ENCODE measurements around the gene ABCC8. TPM values are rescaled to one million over a fixed set of nuclear protein-coding genes. Genes with fewer than 3 reads are reported as not detected.
A peak's percentile ranks its signal among the peaks of the same experiment; 100 is the strongest.

The ABCC8 gene
- polyA plus RNA-seq, 1 donor from 2014 or later = not detected

DNA sequence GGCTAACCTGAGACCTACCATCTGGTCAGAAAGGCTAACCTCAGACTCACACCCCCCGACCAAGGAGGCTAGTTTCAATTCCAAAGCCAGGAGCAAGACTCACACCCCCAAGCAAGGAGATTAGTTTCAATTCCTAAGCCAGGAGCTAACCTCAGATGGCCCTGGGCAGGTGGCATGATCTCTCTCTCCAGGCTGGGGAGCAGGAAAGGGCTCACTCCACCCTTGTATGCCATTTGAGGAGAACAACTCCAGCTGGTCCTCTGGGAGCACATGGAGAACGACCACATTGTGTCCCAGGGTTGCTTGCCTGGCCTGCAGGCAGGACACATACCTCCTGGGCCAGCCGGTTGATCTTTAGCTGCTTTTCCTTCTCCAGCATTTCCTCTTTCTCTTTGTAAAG is 34.9 kb upstream of the ABCC8 start:
- Mint-ChIP-seq H3K9me3 (no peaks in the 10 kb centered on the region), H3K4me3 (no peak overlapping the region), H3K27me3 (peaks cover 6% of the 10 kb centered on the region), H3K4me1 (no peaks in the 10 kb centered on the region), H3K27ac (no peak overlapping the region), H3K36me3 (no peaks in the 10 kb centered on the region)

DNA sequence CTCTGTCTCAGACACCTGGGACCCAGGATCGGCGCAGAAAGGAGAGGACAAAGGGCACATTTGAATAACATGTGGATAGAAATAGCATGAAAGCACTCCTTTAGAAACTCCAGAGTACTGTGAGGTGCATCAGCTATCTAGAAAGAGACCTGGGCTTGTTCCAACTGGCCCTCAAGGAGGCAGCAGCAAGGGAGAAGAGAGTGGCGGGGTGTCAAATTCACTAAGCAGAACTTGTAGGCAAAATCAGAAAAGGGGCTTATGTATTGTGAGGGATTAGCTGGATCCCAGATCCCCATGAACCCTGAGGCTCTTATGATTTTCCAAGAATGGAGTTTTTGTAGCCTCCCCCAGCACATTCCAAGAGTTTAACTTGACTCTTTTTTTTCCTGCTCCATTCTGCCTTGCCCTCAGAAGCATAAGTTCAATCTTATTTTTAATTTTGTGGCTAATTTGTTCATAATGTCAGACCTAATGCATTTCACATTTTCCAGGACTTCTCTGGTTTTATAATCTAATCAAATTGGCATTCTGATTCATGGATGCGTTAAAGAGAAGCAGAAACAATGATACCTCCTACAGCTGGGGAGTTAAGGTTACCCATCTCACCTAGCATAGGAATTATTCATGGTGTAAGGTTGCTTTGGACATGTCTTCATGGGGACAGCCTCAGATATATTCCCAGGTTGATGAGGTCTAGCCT is 34.0 kb upstream of the ABCC8 start:
- Mint-ChIP-seq H3K27me3 (peaks cover 6% of the 10 kb centered on the region), H3K27ac (no peak overlapping the region), H3K4me1 (no peaks in the 10 kb centered on the region), H3K36me3 (no peaks in the 10 kb centered on the region), H3K4me3 (no peak overlapping the region), H3K9me3 (no peaks in the 10 kb centered on the region)

DNA sequence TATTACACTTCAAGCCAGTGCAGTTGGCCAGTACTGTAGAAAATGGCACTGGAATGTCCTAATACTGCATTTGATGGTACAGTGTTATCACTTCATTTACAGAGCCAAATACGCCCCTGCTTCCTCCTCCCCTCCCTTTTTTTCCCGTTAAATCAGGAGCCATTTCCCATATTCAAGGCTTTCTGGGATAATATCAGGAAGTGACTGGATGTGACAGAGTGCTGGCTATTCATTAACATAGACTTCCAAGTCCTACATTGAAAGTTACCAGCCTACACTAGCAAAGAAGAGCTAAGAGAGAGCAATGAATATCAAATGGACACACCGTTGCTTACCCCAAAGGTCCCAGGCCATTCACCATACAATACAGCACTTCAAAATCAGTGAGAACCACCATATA is 32.1 kb upstream of the ABCC8 start:
- H3K27ac Mint-ChIP-seq = no peak overlapping the region
- peaks cover 7% of the 10 kb centered on the region for H3K27me3 Mint-ChIP-seq
- H3K9me3 Mint-ChIP-seq = no peaks in the 10 kb centered on the region
- no peaks in the 10 kb centered on the region for H3K36me3 Mint-ChIP-seq
- H3K4me3 Mint-ChIP-seq = no peak overlapping the region
- peaks cover 0 to 2% (median 0%) of the 10 kb centered on the region in 3 donors for H3K4me1 Mint-ChIP-seq

DNA sequence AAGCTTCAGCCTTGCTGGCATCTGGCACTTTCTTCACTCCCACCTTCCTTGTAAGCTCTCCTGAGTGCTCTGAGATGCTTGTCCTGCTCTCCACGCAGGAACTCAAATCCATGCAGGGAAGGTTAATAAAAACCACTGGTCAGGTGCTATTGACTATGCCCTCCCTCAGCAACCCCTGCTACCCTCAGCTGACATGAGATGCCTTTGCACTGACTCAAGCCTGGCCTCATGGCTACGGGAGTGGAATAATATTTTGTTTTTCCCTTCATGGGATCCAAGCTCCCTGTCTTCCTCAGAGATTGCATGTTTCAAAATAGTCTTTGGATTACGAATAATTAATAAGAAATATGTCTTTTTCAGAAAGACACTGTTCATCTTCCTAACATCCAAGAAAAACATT is 31.7 kb upstream of the ABCC8 start:
- Mint-ChIP-seq H3K27me3 (peaks cover 7% of the 10 kb centered on the region), H3K4me3 (no peak overlapping the region), H3K27ac (no peak overlapping the region), H3K9me3 (no peaks in the 10 kb centered on the region), H3K36me3 (no peaks in the 10 kb centered on the region), H3K4me1 (peaks cover 0 to 2% (median 0%) of the 10 kb centered on the region in 3 donors)

DNA sequence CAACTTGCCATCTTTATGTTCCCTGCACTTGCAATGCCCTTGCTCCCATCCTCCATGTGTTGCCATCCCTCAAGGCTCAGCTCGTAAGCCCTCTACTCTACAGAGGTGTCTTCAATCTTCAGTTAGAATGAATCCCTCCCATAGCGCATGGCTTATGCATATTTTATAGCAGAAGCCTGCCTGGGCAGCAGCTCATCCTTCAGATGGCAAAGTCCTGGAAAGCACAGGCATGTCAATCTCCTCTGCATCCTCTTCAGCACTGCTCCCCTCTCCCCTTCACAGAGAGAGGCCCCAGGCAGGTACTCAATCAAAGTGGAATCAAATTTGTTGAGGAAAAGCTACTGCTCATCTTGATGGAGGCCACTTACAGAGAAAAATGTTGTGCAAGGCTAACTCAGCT is 31.1 kb upstream of the ABCC8 start:
- H3K36me3 Mint-ChIP-seq = no peaks in the 10 kb centered on the region
- no peaks in the 10 kb centered on the region for H3K9me3 Mint-ChIP-seq
- peaks cover 7% of the 10 kb centered on the region for H3K27me3 Mint-ChIP-seq
- no peak overlapping the region for H3K27ac Mint-ChIP-seq
- peaks cover 0 to 2% (median 0%) of the 10 kb centered on the region in 3 donors for H3K4me1 Mint-ChIP-seq
- H3K4me3 Mint-ChIP-seq = no peak overlapping the region

DNA sequence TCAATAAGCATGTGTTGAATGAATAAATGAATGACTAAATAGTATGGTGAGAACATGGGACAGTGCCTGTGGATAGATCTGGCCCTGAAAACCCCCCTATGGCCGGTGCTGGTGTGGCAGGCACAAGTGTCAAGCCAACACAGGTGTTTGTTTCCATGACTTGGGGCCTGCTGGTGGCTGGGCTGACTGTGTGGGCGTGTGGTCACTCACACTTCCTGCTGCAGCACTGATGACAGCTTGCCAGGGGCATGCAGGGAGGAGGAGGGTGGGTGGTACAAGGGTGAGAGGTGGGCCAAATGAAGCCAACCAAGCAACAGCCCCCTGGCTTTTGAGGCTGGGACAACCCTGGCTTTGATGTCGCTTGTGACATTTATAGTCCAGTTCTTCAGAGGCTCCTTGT is 30.3 kb upstream of the ABCC8 start:
- H3K9me3 Mint-ChIP-seq = no peaks in the 10 kb centered on the region
- no peaks in the 10 kb centered on the region for H3K36me3 Mint-ChIP-seq
- peaks cover 0 to 2% (median 0%) of the 10 kb centered on the region in 3 donors for H3K4me1 Mint-ChIP-seq
- no peak overlapping the region for H3K4me3 Mint-ChIP-seq
- H3K27me3 Mint-ChIP-seq = peaks cover 7% of the 10 kb centered on the region
- no peak overlapping the region for H3K27ac Mint-ChIP-seq

DNA sequence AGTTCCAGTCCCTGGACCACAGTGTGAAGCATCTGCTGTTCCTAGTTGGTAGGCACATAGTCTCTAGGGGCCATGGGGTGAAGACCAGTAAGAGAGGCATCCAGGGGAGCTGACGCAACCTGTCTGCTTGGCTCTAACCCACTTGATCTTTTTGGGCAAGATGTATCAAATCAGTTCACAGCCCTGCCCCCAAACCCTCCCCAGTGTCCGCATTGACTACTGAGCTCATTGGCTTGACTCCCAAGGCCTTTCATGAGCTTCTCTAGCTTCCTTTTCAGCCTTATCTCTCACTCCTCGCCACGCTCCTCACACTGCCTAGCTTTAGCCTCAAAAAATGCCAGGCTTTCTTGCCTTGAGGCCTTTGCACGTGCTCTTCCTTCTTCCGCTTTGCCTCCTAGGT is 29.7 kb upstream of the ABCC8 start:
- no peak overlapping the region for H3K4me3 Mint-ChIP-seq
- no peaks in the 10 kb centered on the region for H3K9me3 Mint-ChIP-seq
- no peak overlapping the region for H3K27ac Mint-ChIP-seq
- peaks cover 7% of the 10 kb centered on the region for H3K27me3 Mint-ChIP-seq
- H3K4me1 Mint-ChIP-seq = peaks cover 0 to 2% (median 0%) of the 10 kb centered on the region in 3 donors
- no peaks in the 10 kb centered on the region for H3K36me3 Mint-ChIP-seq

DNA sequence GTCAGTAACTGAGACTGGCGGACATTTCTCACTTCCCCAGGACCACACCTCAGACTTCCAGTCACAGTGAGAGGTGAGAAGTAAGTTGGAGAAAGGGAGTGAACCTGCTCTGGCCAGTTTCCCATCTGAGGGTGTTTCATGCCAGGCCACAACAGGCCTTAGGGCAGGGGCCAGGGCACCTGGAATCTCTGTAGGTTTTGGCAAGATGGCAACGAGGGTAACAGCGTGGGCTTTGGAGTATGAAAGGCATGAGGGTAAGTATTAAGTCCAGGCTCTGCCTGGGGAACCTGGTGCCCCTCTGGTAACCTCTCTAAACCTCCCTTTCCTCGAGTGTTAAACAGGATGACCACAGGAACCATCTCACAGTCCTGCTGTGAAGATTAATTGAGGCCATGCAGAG is 28.5 kb upstream of the ABCC8 start:
- peaks cover 0 to 2% (median 0%) of the 10 kb centered on the region in 3 donors for H3K4me1 Mint-ChIP-seq
- H3K4me3 Mint-ChIP-seq = no peak overlapping the region
- H3K36me3 Mint-ChIP-seq = no peaks in the 10 kb centered on the region
- H3K9me3 Mint-ChIP-seq = no peaks in the 10 kb centered on the region
- H3K27ac Mint-ChIP-seq = no peak overlapping the region
- peaks cover 7% of the 10 kb centered on the region for H3K27me3 Mint-ChIP-seq

DNA sequence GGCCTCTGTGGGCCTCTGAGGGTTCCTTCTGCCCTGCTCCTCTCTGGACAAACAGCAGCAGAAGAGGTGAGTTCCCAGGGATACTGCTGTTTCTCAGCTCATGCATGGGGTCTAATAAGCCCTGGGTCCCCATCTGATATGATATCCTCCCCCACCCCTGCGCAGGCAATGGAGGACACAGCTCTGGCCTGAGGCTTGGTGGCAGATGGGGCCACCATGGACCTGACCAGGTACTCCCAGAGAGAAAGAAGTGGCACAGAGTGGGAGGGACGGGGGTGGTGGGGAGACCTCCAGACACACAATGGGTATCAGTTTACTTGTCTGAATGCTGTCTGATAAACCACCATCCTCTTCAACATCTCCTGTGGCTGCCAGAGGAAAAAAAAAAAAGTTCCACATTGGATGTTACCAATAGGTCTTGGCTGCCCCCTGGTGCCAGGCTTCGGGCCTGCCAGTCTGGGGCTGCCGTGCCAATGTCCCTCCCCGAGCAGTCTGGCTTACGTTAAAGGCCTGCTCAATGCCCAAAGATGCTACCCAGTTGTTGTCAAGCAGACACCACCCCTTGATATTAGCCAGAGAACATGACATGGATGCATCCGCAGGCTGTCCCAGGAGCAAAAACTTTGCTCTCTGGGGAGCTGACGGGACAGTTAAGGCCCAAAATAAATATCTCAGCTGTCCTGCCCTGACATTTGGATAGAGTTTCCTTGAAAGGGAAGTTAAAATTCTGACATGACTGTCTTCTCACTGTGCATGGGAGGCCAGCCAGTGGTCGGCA is 27.9 kb upstream of the ABCC8 start:
- H3K27me3 Mint-ChIP-seq = peaks cover 7% of the 10 kb centered on the region
- H3K27ac Mint-ChIP-seq = no peak overlapping the region

DNA sequence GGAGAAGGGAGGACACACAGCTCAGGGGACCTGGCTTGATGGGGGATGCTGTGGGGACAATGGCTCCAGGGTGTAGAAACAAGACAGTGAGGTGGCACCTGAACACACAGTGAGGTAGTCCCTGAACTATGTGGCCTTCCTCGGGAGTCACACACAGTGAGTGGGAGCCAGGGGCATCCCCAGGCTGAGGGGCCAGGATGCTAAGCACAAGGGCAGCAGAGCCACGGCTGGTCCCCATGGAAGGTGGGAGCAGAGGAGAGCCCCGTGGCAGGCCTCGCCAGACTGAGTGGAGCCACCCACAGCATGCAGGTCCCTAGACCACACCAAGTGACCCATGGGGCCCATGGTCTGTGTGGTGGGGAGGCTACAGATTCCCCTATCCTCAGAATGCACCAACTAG is 26.0 kb upstream of the ABCC8 start:
- H3K27ac Mint-ChIP-seq = peak overlapping the region in 1 of 3 donors; percentile 62
- H3K27me3 Mint-ChIP-seq = peaks cover 3% of the 10 kb centered on the region
- H3K36me3 Mint-ChIP-seq = no peaks in the 10 kb centered on the region
- peaks cover 0 to 2% (median 0%) of the 10 kb centered on the region in 3 donors for H3K4me1 Mint-ChIP-seq
- H3K9me3 Mint-ChIP-seq = no peaks in the 10 kb centered on the region
- H3K4me3 Mint-ChIP-seq = no peak overlapping the region

More for the DNA sequence above, 27.9 kb upstream of the ABCC8 start:
- no peak overlapping the region for H3K4me3 Mint-ChIP-seq
- no peaks in the 10 kb centered on the region for H3K9me3 Mint-ChIP-seq
- no peaks in the 10 kb centered on the region for H3K36me3 Mint-ChIP-seq
- peaks cover 0 to 2% (median 0%) of the 10 kb centered on the region in 3 donors for H3K4me1 Mint-ChIP-seq

DNA sequence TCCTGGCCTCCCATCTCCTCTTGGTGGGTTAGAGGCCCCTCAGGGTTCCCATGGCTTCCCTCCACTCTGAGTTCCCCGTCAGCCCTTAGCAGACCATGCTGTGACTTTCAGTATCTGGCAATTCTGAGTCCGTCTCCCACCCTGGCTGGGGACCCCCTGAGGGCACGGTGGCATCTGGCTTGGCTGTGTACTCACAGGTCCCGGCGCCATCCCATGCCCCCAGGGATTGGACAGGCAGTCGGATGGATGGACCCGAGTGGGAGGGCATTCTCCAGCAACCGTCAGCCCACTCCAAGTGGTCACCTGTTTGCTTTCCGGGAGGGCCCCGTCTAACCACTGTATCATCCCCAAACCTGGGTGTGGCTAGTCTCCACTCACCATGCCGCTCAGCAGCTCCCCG is 24.0 kb upstream of the ABCC8 start:
- H3K36me3 Mint-ChIP-seq = no peaks in the 10 kb centered on the region
- peak overlapping the region in 1 of 3 donors; percentile 81 for H3K27ac Mint-ChIP-seq
- H3K4me3 Mint-ChIP-seq = no peak overlapping the region
- H3K27me3 Mint-ChIP-seq = peaks cover 7% of the 10 kb centered on the region
- H3K9me3 Mint-ChIP-seq = no peaks in the 10 kb centered on the region
- H3K4me1 Mint-ChIP-seq = peaks cover 0 to 2% (median 0%) of the 10 kb centered on the region in 3 donors

DNA sequence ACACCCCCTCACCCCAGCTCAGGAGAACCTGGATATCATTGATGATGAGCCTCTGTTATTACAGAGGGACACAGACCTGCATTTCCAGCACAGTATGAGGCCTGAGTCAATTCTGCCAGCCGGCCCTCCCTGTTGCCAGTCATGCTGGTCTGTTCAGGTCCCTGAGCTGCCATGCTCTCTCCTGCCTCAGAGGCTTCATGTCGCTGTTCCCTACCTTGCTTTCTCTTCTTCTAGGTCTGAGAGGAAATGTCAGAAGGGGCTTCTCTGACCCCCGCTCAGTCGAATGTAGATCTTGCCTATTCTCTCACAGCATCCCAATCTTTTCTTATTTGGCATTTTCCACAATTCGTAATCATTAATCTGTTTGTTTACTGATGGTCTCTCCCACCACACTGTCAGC is 21.8 kb upstream of the ABCC8 start:
- H3K4me3 Mint-ChIP-seq = no peak overlapping the region
- no peaks in the 10 kb centered on the region for H3K4me1 Mint-ChIP-seq
- H3K27ac Mint-ChIP-seq = peak overlapping the region in 1 of 3 donors; percentile 40
- H3K27me3 Mint-ChIP-seq = peaks cover 6% of the 10 kb centered on the region
- H3K9me3 Mint-ChIP-seq = no peaks in the 10 kb centered on the region
- no peaks in the 10 kb centered on the region for H3K36me3 Mint-ChIP-seq

DNA sequence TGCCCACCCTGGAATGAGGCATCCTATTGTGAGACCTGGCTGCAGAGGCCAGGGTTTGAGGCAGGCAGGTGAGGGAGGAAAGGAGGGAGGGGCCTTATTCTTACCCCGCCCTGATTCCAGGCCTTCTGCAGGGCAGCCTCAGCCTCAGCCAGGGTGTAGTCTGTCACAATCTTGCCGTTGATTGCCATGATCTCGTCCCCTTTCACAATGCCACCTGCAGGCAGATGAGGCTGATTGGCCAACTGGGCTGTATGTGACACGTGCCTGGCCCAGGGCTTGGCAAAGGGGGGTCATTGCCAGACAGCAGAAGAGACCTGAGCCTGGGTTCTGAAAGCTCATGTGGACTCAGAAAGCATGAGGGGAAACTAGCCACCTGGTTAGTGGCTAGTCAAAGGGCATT is 21.4 kb upstream of the ABCC8 start:
- Mint-ChIP-seq H3K27me3 (peaks cover 6% of the 10 kb centered on the region), H3K4me1 (no peaks in the 10 kb centered on the region), H3K27ac (no peak overlapping the region), H3K36me3 (no peaks in the 10 kb centered on the region), H3K9me3 (no peaks in the 10 kb centered on the region), H3K4me3 (no peak overlapping the region)

DNA sequence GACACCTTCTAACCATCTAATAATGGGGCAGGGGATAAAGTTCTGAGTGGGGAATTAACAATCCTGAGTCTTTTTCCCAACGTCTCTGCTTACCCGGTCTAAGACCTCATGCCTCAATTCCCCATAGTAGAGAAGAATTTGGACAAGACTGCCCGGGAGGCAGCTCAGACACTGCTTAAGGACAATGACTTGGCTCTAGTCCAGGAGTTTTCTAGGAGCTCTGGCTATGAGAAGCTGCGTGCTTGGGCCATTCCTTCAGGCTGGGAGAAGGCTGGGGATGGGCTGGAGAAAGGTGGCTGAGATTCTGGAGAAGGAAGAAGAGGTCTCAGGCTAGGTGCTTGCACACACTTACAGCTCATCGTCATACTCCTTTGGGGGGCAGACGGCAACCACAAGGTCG is 19.8 kb upstream of the ABCC8 start:
- H3K36me3 Mint-ChIP-seq = no peaks in the 10 kb centered on the region
- H3K27me3 Mint-ChIP-seq = peaks cover 6% of the 10 kb centered on the region
- no peak overlapping the region for H3K4me3 Mint-ChIP-seq
- no peak overlapping the region for H3K27ac Mint-ChIP-seq
- no peaks in the 10 kb centered on the region for H3K9me3 Mint-ChIP-seq
- H3K4me1 Mint-ChIP-seq = no peaks in the 10 kb centered on the region

DNA sequence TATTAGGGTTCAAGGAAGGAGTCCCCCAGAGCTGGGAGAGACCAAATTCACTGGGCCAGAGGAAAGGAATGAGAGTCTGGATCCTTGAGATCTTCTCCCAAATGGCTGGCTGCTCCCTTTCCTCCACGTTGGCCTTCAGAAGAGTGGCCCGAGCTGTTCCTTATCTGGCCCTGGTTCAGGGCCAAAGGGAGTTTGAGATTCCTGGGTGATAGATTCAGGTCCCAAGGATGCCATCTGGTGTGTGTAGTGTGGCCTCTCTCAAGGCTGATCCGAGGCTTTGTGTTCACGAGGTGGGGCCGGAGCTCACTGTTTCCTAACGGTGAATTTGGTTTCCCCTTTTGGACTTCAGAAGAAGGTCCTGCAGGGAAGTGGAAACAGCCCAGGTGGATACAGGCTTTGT is 17.4 kb upstream of the ABCC8 start:
- H3K4me3 Mint-ChIP-seq = no peak overlapping the region

DNA sequence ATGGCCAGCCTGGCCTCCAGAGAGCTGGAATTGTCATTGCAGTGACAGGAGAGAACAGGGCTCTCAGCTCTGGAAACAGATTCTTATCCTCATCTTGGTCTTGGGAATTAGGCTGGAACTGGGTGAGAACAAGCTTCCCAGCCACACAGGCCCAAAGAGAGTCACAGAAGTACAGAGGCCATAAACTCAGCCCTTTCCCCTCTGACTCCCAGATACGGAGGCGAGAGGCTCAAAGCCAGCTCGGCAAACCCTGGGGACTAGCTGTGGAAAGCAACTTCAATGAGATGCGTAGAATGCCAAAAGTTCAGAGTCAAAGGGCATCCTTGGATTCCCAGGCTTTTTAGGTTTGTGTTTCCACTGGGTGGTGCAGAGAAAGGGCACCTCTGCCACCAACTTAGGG is 14.3 kb upstream of the ABCC8 start:
- Mint-ChIP-seq H3K9me3 (no peaks in the 10 kb centered on the region), H3K27me3 (peaks cover 5% of the 10 kb centered on the region), H3K4me3 (no peak overlapping the region), H3K4me1 (no peaks in the 10 kb centered on the region), H3K36me3 (no peaks in the 10 kb centered on the region), H3K27ac (no peak overlapping the region)

More for the DNA sequence above, 17.4 kb upstream of the ABCC8 start:
- Mint-ChIP-seq H3K4me1 (no peaks in the 10 kb centered on the region), H3K9me3 (no peaks in the 10 kb centered on the region), H3K36me3 (no peaks in the 10 kb centered on the region), H3K27ac (peak overlapping the region in 1 of 3 donors; percentile 78), H3K27me3 (peaks cover 5% of the 10 kb centered on the region)
